Measurements from ENCODE around the gene PRDX1. TPM values are rescaled to one million over a fixed set of nuclear protein-coding genes. Genes with fewer than 3 reads are reported as not detected.
A peak's percentile ranks its signal among the peaks of the same experiment; 100 is the strongest.
"Not testable (repeated sequence)": the region's sequence is repeated elsewhere in the genome, so short reads cannot be mapped to it uniquely, and the experiment has no call there.

PRDX1 gene
- total RNA-seq, 1 experiment from 2014 or later = 507 TPM

GRCh38 chr1:45503462-45504360, 18.0 kb downstream of the PRDX1 start:
- DNase-seq (ENCODE audit: low read depth) = no peak

GRCh38 chr1:45501505-45501859, 20.2 kb downstream of the PRDX1 start:
- no peak for DNase-seq (ENCODE audit: low read depth)

GRCh38 chr1:45499415-45499769, 22.3 kb downstream of the PRDX1 start:
- DNase-seq (ENCODE audit: low read depth) = no peak

- DNase-seq (ENCODE audit: low read depth) = no peak
Measured at GRCh38 chr1:45498279-45498678, 23.4 kb downstream of the PRDX1 start.

- DNase-seq (ENCODE audit: low read depth) = peak; percentile 52
Measured at GRCh38 chr1:45493116-45493697, 28.5 kb downstream of the PRDX1 start.

GRCh38 chr1:45492691-45493090, 29.0 kb downstream of the PRDX1 start:
- DNase-seq (ENCODE audit: low read depth) = no peak

- DNase-seq (ENCODE audit: low read depth) = no peak
Measured at GRCh38 chr1:45491487-45492260, 30.0 kb downstream of the PRDX1 start.

GRCh38 chr1:45490626-45491486, 30.8 kb downstream of the PRDX1 start, which contains the start of gene TESK2:
TSS of gene TESK2 (minus strand) at chr1:45491163. CDS start at chr1:45457785, 33,378 bp downstream.
- peak; percentile 98 for DNase-seq (ENCODE audit: low read depth)

- no peak for DNase-seq (ENCODE audit: low read depth)
Measured at GRCh38 chr1:45490121-45490625, 31.5 kb downstream of the PRDX1 start.

- DNase-seq (ENCODE audit: low read depth) = not testable (repeated sequence)
Measured at GRCh38 chr1:45489379-45489778, 32.3 kb downstream of the PRDX1 start.

GRCh38 chr1:45488666-45489377, 32.9 kb downstream of the PRDX1 start:
- no peak for DNase-seq (ENCODE audit: low read depth)

- no peak for DNase-seq (ENCODE audit: low read depth)
Measured at GRCh38 chr1:45485949-45486348, 35.7 kb downstream of the PRDX1 start.

- no peak for DNase-seq (ENCODE audit: low read depth)
Measured at GRCh38 chr1:45479039-45479748, 42.5 kb downstream of the PRDX1 start.

- no peak for DNase-seq (ENCODE audit: low read depth)
Measured at GRCh38 chr1:45478121-45478814, 43.4 kb downstream of the PRDX1 start.

GRCh38 chr1:45477646-45478045, 44.0 kb downstream of the PRDX1 start:
- no peak for DNase-seq (ENCODE audit: low read depth)

- not testable (repeated sequence) for DNase-seq (ENCODE audit: low read depth)
Measured at GRCh38 chr1:45474194-45474593, 47.5 kb downstream of the PRDX1 start.

- DNase-seq (ENCODE audit: low read depth) = no peak
Measured at GRCh38 chr1:45473302-45473701, 48.4 kb downstream of the PRDX1 start.

- DNase-seq (ENCODE audit: low read depth) = no peak
Measured at GRCh38 chr1:45470306-45470798, 51.3 kb downstream of the PRDX1 start.

- not testable (repeated sequence) for DNase-seq (ENCODE audit: low read depth)
Measured at GRCh38 chr1:45467353-45467752, 54.3 kb downstream of the PRDX1 start.

All from LHCN-M2 (cell line).